ENCODE results near the gene C10orf67. TPM values are rescaled to one million over a fixed set of nuclear protein-coding genes. Genes with fewer than 3 reads are reported as not detected.

Gene C10orf67
- total RNA-seq, 4 donors from 2014 or later: not detected

DNA sequence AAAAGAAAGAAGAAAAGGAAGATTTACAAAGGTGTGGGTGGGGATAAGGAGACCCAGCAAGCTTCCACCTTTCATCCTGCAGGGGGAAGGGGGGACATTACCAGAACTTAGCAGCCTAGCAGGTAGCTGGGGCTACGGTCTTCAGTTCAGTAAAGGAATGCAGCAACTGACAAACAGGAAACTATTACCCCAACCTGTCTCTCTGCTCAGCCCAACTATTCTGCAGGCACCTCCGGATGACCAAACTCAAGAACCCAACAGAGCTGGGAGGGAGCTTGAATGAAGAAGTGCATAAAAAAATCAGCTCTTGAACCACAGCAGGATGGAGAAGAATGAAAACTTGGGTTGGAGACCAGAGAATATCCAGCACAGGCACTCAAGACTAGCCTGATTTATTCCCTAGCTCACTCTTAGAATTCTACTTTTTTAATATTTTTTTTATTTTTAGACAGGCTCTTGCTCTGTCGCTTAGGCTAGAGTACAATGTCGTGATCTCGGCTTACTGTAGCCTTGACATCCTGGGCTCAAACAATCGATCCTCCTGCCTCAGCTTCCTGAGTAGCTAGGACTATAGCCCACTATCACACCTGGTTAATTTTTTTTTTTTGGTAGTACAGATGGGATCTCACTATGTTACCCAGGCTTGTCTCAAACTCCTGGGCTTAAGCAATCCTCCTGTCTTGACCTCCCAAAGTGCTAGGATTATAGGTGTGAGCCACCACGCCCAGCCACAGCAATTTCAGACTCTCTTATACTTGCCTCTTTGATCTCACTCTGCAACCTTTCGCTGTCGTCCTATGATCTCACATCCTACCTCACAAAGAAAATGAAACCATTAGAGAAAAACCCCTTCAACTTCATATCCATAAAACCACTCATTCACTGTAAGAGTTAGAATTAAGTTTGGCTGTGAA, 18.5 kb upstream of the C10orf67 start:
- Histone ChIP-seq H3K9me3 (no peaks in the 10 kb centered on the region), H3K27me3 (no peaks in the 10 kb centered on the region), H3K4me3 (no peak overlapping the region), H3K36me3 (no peaks in the 10 kb centered on the region), H3K27ac (replicated peaks in 1 of 4) (no peak overlapping the region), H3K4me1 (no peaks in the 10 kb centered on the region)
- TF ChIP-seq, protein P1, sequence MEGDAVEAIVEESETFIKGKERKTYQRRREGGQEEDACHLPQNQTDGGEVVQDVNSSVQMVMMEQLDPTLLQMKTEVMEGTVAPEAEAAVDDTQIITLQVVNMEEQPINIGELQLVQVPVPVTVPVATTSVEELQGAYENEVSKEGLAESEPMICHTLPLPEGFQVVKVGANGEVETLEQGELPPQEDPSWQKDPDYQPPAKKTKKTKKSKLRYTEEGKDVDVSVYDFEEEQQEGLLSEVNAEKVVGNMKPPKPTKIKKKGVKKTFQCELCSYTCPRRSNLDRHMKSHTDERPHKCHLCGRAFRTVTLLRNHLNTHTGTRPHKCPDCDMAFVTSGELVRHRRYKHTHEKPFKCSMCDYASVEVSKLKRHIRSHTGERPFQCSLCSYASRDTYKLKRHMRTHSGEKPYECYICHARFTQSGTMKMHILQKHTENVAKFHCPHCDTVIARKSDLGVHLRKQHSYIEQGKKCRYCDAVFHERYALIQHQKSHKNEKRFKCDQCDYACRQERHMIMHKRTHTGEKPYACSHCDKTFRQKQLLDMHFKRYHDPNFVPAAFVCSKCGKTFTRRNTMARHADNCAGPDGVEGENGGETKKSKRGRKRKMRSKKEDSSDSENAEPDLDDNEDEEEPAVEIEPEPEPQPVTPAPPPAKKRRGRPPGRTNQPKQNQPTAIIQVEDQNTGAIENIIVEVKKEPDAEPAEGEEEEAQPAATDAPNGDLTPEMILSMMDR (IDR thresholded peaks at IDR 0.05): no peak
- TF ChIP-seq POLR2AphosphoS5 (IDR thresholded peaks at IDR 0.05) (no peak), POLR2A (IDR thresholded peaks at IDR 0.05; ENCODE audit: low read depth) (no peak), EP300 (IDR thresholded peaks at IDR 0.05) (no peak)
- no peak for DNase-seq (ENCODE audit: extremely low spot score)
- intact Hi-C loops (cut with DNase I): no loop called here
- 82% methylated on average over 9 of the region's 9 CpGs for WGBS

DNA sequence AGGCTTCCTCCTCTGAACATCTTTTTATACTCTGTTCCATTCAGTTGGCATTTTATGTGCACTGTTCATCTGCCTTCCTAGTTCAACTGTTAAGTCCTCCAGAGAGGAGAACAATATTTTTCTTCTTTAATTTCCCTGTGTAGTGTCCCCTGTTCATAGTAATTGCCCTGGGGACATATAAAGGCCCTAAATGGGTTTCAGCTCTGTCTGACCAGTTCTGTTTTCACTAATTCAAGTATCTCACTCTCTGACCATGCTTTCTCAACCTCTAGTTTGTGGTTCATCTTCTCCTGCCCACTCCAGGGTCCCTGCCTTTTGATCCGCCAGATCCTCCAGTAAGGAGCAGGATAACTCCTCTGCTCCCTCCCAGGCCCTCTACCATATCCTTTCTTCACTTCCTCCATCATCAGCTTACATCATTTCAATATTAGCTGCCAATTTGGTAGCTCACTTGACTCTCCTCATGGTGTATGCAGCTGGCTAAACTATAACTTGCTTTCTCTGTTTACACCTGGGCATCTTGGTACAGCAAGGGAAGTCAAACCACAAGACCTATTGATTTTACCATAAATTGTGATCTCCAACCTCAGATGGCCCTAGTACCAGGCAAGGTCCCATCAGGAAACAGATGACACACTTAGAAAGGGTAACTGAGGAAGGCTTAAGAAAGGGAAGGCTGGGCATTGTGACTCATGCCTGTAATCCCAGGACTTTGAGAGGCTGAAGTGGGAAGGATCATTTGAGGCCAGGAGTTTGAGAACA, 17.7 kb upstream of the C10orf67 start:
- intact Hi-C loops (cut with DNase I): no loop called here
- WGBS: 80% methylated on average over 1 of the region's 1 CpG
- H3K36me3 ChIP-seq: no peaks in the 10 kb centered on the region
- TF ChIP-seq EP300 (IDR thresholded peaks at IDR 0.05) (no peak), POLR2AphosphoS5 (IDR thresholded peaks at IDR 0.05) (no peak)
- no peaks in the 10 kb centered on the region for H3K4me1 ChIP-seq
- H3K27ac ChIP-seq (replicated peaks in 1 of 4): no peak overlapping the region
- no peak for DNase-seq (ENCODE audit: extremely low spot score)
- H3K4me3 ChIP-seq: no peak overlapping the region
- H3K9me3 ChIP-seq: no peaks in the 10 kb centered on the region
- H3K27me3 ChIP-seq: no peaks in the 10 kb centered on the region

DNA sequence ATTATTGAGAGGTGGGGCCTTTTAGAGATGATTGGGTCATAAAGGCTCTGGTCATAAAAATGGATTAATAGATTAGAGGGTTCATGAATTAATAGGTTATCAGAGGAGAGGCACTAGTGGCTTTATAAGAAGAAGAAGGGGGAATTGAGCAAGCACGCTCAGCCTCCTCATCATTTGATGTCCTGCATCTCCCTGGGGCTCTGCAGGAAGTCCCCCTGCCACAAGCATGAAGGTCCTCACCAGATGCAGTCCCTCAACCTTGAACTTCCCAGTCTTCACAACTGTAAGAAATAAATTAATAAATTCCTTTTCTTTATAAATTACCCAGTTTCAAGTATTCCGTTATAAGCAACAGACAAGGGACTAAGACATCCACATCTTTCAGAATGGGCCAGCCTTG, 17.1 kb upstream of the C10orf67 start:
- H3K4me1 ChIP-seq: no peaks in the 10 kb centered on the region
- intact Hi-C loops (cut with DNase I): no loop called here
- H3K36me3 ChIP-seq: no peaks in the 10 kb centered on the region
- H3K27ac ChIP-seq (replicated peaks in 1 of 4): no peak overlapping the region
- H3K27me3 ChIP-seq: no peaks in the 10 kb centered on the region
- 89% methylated on average over 2 of the region's 2 CpGs for WGBS
- DNase-seq (ENCODE audit: extremely low spot score): no peak
- H3K4me3 ChIP-seq: no peak overlapping the region
- H3K9me3 ChIP-seq: no peaks in the 10 kb centered on the region
- TF ChIP-seq, protein P1 (IDR thresholded peaks at IDR 0.05): no peak
- TF ChIP-seq POLR2AphosphoS5 (IDR thresholded peaks at IDR 0.05): no peak
- TF ChIP-seq POLR2A (IDR thresholded peaks at IDR 0.05; ENCODE audit: low read depth): no peak
- no peak for TF ChIP-seq EP300 (IDR thresholded peaks at IDR 0.05)

DNA sequence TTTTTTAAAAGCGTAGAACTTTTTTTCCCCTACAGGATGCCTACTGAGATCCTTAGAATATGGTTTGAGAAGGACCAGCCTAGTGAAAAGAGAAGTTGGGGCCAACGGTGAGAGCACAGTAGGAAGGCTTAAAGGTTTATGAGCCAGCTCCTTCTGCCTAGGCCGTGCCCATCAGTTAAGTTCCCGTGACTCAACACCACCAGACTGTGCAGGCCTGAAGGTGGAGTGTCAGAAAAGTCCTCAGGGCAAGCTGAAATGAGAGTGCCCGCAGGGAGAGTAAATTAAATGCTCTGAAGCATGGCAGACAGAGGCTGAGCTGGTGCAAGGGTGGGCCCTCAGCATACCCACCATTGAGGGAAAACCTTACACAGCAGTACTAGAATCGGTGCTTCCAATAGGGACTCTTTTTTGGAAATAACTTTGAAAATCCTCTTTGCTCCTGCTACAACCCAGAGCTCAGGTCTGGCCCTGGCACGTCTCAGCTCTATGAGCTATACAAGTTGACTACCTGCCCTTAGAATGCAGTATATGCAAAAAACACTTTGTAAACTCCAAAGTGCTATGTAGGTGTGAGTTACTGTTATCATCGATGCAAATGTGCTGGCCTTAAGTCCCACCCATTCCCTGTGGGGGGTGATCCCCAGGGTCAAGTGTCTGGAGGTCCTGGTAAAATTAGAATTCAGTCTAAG, 15.2 kb upstream of the C10orf67 start:
- no peaks in the 10 kb centered on the region for H3K36me3 ChIP-seq
- H3K9me3 ChIP-seq: no peaks in the 10 kb centered on the region
- no peak for DNase-seq (ENCODE audit: extremely low spot score)
- intact Hi-C loops (cut with DNase I): no loop called here
- H3K4me1 ChIP-seq: no peaks in the 10 kb centered on the region
- TF ChIP-seq POLR2A (IDR thresholded peaks at IDR 0.05; ENCODE audit: low read depth) (no peak), POLR2AphosphoS5 (IDR thresholded peaks at IDR 0.05) (no peak), EP300 (IDR thresholded peaks at IDR 0.05) (no peak)
- TF ChIP-seq, protein P1 (IDR thresholded peaks at IDR 0.05): no peak
- WGBS: 92% methylated on average over 8 of the region's 8 CpGs
- H3K27me3 ChIP-seq: no peaks in the 10 kb centered on the region
- H3K27ac ChIP-seq (replicated peaks in 1 of 4): no peak overlapping the region
- no peak overlapping the region for H3K4me3 ChIP-seq

DNA sequence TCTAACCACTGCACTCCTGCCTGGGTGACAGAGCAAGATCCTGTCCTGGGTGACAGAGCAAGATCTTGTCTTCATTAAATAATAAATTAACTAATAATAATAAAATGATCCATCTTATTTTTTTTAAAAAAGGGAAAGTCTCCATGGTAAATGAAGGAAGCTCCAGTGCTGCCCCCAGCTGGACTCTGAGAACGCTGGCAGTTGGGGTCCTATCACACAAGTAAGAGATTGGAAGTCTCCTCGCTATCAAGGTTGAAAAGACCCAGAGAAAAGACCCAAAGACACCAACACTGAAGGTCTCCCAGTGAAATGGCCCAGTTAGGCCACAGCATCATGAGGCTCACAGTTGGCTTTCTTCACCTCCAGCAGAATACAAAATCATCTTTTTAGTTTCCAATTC, 13.8 kb upstream of the C10orf67 start:
- intact Hi-C loops (cut with DNase I): no loop called here
- 78% methylated on average over 2 of the region's 2 CpGs for WGBS
- no peak for DNase-seq (ENCODE audit: extremely low spot score)
- no peak overlapping the region for H3K27ac ChIP-seq (replicated peaks in 1 of 4)
- no peaks in the 10 kb centered on the region for H3K27me3 ChIP-seq
- no peaks in the 10 kb centered on the region for H3K9me3 ChIP-seq
- H3K4me3 ChIP-seq: no peak overlapping the region
- H3K4me1 ChIP-seq: no peaks in the 10 kb centered on the region
- no peaks in the 10 kb centered on the region for H3K36me3 ChIP-seq
- TF ChIP-seq POLR2AphosphoS5 (IDR thresholded peaks at IDR 0.05): no peak
- TF ChIP-seq EP300 (IDR thresholded peaks at IDR 0.05): no peak
- TF ChIP-seq, protein P1 (IDR thresholded peaks at IDR 0.05): peak in 1 of 3 experiments; percentile 8
- no peak for TF ChIP-seq POLR2A (IDR thresholded peaks at IDR 0.05; ENCODE audit: low read depth)
